ENCODE results near the gene IPO7.

GRCh38 chr11:9363954-9364912, 20.2 kb upstream of the IPO7 start:
- TF ChIP-seq CTCF (conservative IDR thresholded peaks at IDR 0.05; ENCODE audit: low read length) (no peak), EZH2phosphoT487 (IDR thresholded peaks at IDR 0.05; ENCODE audit: borderline replicate concordance) (no peak)
